Measurements from ENCODE around the gene FAM13A.

- no peak for TF ChIP-seq CTCF (IDR thresholded peaks at IDR 0.05)
- no peak for TF ChIP-seq POLR2A (IDR thresholded peaks at IDR 0.05)
These were observed 309.6 kb downstream of the FAM13A start for GRCh38 chr4:88747351-88747750.
